HEK293T (cell line): ENCODE data around the gene FETUB.
"Not testable (repeated sequence)": the region's sequence is repeated elsewhere in the genome, so short reads cannot be mapped to it uniquely, and the experiment has no call there.

Experiments
- CTCF ChIA-PET: fragments of 350-600 bp; formaldehyde crosslinking; extraction: SDS; loops from one replicate; lab custom pipeline; 2021; ENCODE audit warnings: antibody characterized with exemption, inconsistent platforms; lab: Yijun Ruan, JAX
- POLR2A ChIA-PET: fragments of 350-600 bp; formaldehyde crosslinking; extraction: SDS; loops from one replicate; lab custom pipeline; 2020; ENCODE audit warnings: antibody characterized with exemption, inconsistent platforms; lab: Yijun Ruan, JAX
- DNase-seq: peaks from one replicate; pipeline ENCODE4 v3.0.0; 2012; ENCODE audit warnings: mixed read lengths; ENCODE audit errors: extremely low spot score
- ARNT ChIP-seq: fragments of 450-650 bp; IDR thresholded peaks from 2 replicates; pipeline ENCODE4 v1.6.1; 2017; ENCODE audit warnings: mild to moderate bottlenecking
- BHLHE40 ChIP-seq: fragments of 450-650 bp; IDR thresholded peaks from 2 replicates; pipeline ENCODE4 v1.6.1; 2016; ENCODE audit warnings: mild to moderate bottlenecking, moderate library complexity, borderline replicate concordance
- CTBP1 ChIP-seq: fragments of 450-650 bp; IDR thresholded peaks from 2 replicates; pipeline ENCODE4 v1.6.1; 2016; ENCODE audit warnings: borderline replicate concordance
- ELF4 ChIP-seq: fragments of 450-650 bp; IDR thresholded peaks from 2 replicates; pipeline ENCODE4 v1.6.1; 2017; ENCODE audit warnings: antibody characterized with exemption
- FOXA1 ChIP-seq: fragments of 450-650 bp; IDR thresholded peaks from 2 replicates; pipeline ENCODE4 v1.6.1; 2016; ENCODE audit warnings: mild to moderate bottlenecking
- FOXK2 ChIP-seq: fragments of 450-650 bp; IDR thresholded peaks from 2 replicates; pipeline ENCODE4 v1.6.1; 2016; ENCODE audit warnings: mild to moderate bottlenecking
- FOXM1 ChIP-seq: fragments of 450-650 bp; IDR thresholded peaks from 2 replicates; pipeline ENCODE4 v1.6.1; 2017; ENCODE audit warnings: mild to moderate bottlenecking, borderline replicate concordance
- HDGF ChIP-seq: fragments of 450-650 bp; IDR thresholded peaks from 2 replicates; pipeline ENCODE4 v1.6.1; 2017; ENCODE audit warnings: antibody characterized with exemption, borderline replicate concordance
- L3MBTL2 ChIP-seq: fragments of 450-650 bp; conservative IDR thresholded peaks from 2 replicates; pipeline ENCODE4 v1.6.1; 2016; ENCODE audit warnings: mild to moderate bottlenecking
- LEF1 ChIP-seq: fragments of 450-650 bp; IDR thresholded peaks from 2 replicates; pipeline ENCODE4 v1.6.1; 2017; ENCODE audit warnings: mild to moderate bottlenecking, borderline replicate concordance
- NFRKB ChIP-seq: fragments of 450-650 bp; IDR thresholded peaks from 2 replicates; pipeline ENCODE4 v1.6.1; 2016; ENCODE audit warnings: mild to moderate bottlenecking, moderate library complexity
- PKNOX1 ChIP-seq: fragments of 450-650 bp; IDR thresholded peaks from 2 replicates; pipeline ENCODE4 v1.6.1; 2016
- SP1 ChIP-seq: fragments of 450-650 bp; IDR thresholded peaks from 2 replicates; pipeline ENCODE4 v1.6.1; 2017
- SUZ12 ChIP-seq: fragments of 450-650 bp; IDR thresholded peaks from 2 replicates; pipeline ENCODE4 v1.6.1; 2016; ENCODE audit warnings: mild to moderate bottlenecking
- TARDBP ChIP-seq: fragments of 450-650 bp; IDR thresholded peaks from 2 replicates; pipeline ENCODE4 v1.6.1; 2016
- ZNF384 ChIP-seq: fragments of 450-650 bp; IDR thresholded peaks from 2 replicates; pipeline ENCODE4 v1.6.1; 2016

Gene FETUB

GRCh38 chr3:186694288-186695032 lies 54.3 kb downstream of the FETUB start:
- no peak for DNase-seq
- ChIA-PET CTCF (no interaction called here), POLR2A (no interaction called here)
- no peak for TF ChIP-seq NFRKB
- TF ChIP-seq HDGF, result no peak
- no peak for TF ChIP-seq L3MBTL2
- TF ChIP-seq ZNF384, result no peak
- TF ChIP-seq CTBP1, result no peak
- no peak for TF ChIP-seq BHLHE40
- no peak for TF ChIP-seq SUZ12
- TF ChIP-seq FOXA1, result no peak
- no peak for TF ChIP-seq LEF1
- TF ChIP-seq PKNOX1, result no peak
- no peak for TF ChIP-seq ELF4
- TF ChIP-seq FOXM1, result no peak

GRCh38 chr3:186696522-186696921 lies 56.3 kb downstream of the FETUB start:
- ChIA-PET POLR2A (no interaction called here), CTCF (no interaction called here)
- DNase-seq, result no peak
- TF ChIP-seq ZNF384 (no peak), PKNOX1 (no peak), FOXA1 (no peak), ELF4 (no peak), HDGF (no peak), CTBP1 (no peak), FOXK2 (no peak), SUZ12 (no peak), L3MBTL2 (no peak), BHLHE40 (no peak), ARNT (no peak), SP1 (no peak), NFRKB (no peak), FOXM1 (no peak), TARDBP (no peak), LEF1 (no peak)

- ChIA-PET CTCF (interaction anchor here (0.6 kb wide), 1 partner anchor 842 kb away, joined by 3 read pairs; no protein-coding TSS in a partner anchor), POLR2A (no interaction called here)
- DNase-seq, result no peak
- no peak for TF ChIP-seq LEF1
- TF ChIP-seq FOXM1, result no peak
- TF ChIP-seq FOXA1, result no peak
- no peak for TF ChIP-seq FOXK2
- no peak for TF ChIP-seq NFRKB
- TF ChIP-seq ELF4, result no peak
- no peak for TF ChIP-seq SP1
- TF ChIP-seq ZNF384, result no peak
- TF ChIP-seq TARDBP, result no peak
Measured at GRCh38 chr3:186697510-186697909, 57.3 kb downstream of the FETUB start.

GRCh38 chr3:186700267-186700666 lies 60.1 kb downstream of the FETUB start:
- ChIA-PET POLR2A (no interaction called here), CTCF (no interaction called here)
- TF ChIP-seq ZNF384 (no peak), TARDBP (no peak), PKNOX1 (no peak), ARNT (no peak), CTBP1 (no peak), FOXA1 (no peak), NFRKB (no peak), FOXK2 (no peak), BHLHE40 (no peak), SUZ12 (no peak), ELF4 (no peak), SP1 (no peak)
- no peak for DNase-seq

- CTCF ChIA-PET, POLR2A ChIA-PET, DNase-seq: not testable (repeated sequence)
Measured at GRCh38 chr3:186702451-186702850, 62.3 kb downstream of the FETUB start.
